Measurements from ENCODE around the gene CEPT1. TPM values are rescaled to one million over a fixed set of nuclear protein-coding genes. Genes with fewer than 3 reads are reported as not detected.

The CEPT1 gene
- total RNA-seq, 4 donors from 2014 or later = 38.6 to 61.0 (median 40.2) TPM

DNA sequence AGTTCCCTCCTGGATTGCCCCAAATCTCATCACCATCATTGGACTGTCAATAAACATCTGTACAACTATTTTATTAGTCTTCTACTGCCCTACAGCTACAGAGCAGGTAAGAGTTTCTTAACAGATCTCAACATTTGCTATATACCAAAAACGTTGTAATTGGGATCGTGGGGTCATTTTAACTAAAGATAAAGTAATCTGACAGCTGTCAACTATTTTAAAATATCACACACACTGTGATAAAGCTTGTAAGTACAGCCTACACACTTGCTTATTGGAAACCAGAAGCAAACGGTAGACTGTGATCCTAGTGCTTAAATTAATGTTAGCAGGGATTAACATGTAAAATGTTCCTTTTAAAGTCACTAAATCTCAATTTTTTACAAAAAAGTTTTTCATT, 7.9 kb downstream of the CEPT1 start:
- TF ChIP-seq, protein P1, sequence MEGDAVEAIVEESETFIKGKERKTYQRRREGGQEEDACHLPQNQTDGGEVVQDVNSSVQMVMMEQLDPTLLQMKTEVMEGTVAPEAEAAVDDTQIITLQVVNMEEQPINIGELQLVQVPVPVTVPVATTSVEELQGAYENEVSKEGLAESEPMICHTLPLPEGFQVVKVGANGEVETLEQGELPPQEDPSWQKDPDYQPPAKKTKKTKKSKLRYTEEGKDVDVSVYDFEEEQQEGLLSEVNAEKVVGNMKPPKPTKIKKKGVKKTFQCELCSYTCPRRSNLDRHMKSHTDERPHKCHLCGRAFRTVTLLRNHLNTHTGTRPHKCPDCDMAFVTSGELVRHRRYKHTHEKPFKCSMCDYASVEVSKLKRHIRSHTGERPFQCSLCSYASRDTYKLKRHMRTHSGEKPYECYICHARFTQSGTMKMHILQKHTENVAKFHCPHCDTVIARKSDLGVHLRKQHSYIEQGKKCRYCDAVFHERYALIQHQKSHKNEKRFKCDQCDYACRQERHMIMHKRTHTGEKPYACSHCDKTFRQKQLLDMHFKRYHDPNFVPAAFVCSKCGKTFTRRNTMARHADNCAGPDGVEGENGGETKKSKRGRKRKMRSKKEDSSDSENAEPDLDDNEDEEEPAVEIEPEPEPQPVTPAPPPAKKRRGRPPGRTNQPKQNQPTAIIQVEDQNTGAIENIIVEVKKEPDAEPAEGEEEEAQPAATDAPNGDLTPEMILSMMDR (IDR thresholded peaks at IDR 0.05) = no peak
- DNase-seq (ENCODE audit: low spot score) (no peak), ATAC-seq (ENCODE audit: low FRiP score) (no peak)

DNA sequence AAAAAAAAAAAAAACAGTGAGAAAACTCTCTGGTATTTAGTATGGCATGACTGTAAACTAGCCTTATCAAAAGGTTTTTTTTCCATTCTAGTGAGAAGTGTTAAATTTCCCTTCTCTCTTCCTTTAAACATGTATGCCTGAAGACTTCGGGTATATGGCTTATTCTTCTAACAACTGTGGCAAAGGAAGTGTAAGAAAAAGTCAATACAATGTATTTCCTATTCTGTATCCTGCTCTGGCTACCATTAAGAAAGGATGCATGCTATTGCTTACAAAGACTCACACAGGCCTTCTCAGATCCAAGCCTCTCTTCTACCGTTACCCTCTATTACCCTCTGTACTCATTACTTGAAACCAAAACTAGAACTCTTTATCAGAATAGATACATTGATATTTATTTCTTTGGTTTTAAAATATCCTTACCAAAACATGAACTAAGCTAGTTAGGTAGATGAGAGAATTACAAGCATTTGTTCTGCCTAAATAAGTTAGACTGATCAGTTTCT, 8.4 kb downstream of the CEPT1 start:
- TF ChIP-seq, protein P1 (IDR thresholded peaks at IDR 0.05) = no peak
- ATAC-seq (ENCODE audit: low FRiP score) (no peak), DNase-seq (ENCODE audit: low spot score) (no peak)

DNA sequence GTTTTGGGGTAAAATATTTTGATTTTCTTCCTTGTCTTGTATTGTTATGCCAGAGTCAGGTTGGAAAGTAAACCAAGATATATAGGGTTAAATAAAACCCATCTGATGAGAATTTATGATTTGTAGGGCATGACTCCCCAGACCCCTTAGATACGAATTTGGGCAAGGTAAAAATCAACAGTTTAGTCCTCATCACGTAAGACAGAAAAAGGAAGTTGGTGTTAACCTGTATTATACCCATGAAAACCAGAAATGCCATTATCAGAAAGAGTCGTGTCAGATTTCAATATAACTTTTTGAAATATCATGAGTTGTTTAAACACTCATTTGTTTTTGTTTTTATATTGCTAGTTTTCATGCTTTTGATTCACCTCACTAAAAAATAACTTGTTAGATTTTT, 11.8 kb downstream of the CEPT1 start:
- ATAC-seq (ENCODE audit: low FRiP score) (no peak), DNase-seq (ENCODE audit: low spot score) (no peak)
- TF ChIP-seq, protein P1 (IDR thresholded peaks at IDR 0.05) = no peak

DNA sequence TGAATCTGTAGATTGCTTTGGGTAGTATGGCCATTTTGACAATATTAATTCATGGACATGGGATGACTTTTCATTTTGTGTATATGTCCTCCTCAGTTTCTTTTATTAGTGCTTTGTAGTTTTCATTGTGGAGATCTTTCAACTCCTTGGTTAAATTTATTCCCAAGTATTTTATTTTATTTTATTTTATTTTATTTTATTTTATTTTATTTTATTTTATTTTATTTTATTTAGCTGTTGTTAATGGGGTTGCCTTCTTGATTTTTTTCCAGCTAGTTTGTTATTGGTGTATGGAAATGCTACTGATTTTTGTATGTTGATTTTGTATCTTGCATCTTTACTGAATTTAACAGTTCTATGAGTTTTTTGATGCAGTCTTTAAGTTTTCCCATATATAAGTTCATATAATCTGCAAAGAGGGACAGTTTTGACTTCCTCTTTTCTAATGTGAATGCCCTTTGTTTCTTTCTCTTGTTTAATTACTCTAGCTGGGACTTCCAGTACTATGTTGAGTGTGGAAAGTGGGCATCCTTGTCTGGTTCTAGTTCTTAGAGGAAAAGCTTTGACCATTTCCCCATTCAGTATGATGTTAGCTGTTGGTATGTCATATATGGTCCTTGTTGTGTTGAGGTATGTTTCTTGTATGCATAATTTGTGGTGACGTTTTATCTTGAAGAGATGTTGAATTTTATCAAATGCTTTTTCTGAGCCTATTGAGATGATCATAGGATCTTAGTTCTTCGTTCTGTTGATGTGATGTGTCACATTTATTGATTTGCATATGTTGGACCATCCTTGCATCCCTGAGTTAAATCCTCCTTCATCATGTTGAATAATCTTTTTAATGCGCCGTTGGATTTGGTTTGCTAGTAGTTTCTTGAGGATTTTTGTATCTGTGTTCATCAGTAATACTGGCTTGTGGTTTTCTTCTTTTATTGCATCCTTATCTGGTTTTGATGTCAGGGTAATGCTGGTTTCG, 14.3 kb downstream of the CEPT1 start:
- DNase-seq (ENCODE audit: low spot score) (no peak), ATAC-seq (ENCODE audit: low FRiP score) (no peak)
- TF ChIP-seq, protein P1 (IDR thresholded peaks at IDR 0.05) = no peak

DNA sequence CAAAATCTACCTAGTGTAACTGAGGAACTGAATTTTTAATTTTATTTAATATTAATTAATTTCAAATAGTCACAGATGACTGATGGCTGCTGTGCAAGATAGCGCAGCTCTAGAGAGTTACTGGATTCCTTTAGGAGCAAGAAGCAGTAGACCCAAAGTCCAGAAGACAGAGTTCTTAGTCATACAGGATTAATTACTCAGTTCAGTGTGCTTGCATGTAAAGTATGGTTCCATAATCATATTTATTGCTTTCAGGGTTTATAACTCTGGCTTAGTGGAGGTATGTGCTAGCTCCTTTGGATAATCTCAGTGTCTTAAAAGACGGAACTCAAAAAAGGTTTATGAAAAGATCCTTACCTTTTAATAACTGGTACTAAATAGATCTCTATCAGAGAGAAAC, 17.4 kb downstream of the CEPT1 start:
- DNase-seq (ENCODE audit: low spot score) (no peak), ATAC-seq (ENCODE audit: low FRiP score) (no peak)
- TF ChIP-seq, protein P1 (IDR thresholded peaks at IDR 0.05) = no peak

DNA sequence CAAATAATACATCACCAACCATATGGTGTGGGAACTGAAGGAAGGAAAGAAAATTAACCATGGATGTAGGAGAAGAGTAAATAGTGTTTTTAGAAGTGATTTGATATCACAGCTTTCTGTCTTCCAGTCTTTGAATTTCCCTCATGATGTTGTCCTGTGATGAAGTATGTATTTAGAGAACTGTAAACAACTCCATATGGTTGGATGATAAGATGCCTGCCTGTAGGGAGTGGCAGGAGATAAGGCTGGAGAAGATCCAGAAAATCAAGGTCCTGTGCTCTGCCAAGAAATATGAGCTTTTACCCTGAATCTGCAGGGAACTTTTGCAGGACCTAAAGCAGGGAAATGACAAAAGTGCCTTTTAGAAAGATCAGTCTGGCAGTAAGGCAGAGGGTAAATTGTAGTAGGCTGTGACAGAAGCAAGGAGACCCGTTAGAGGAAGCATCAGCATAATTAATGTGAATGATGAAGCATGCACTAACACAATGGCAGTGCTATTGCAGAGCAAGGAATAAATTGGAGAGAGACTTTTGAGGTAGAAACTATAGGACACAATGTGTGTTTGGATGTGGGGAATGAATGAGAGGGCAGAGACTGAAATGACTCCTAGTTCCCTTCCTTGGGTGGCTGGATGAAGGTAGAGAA, 21.9 kb downstream of the CEPT1 start:
- DNase-seq (ENCODE audit: low spot score) (no peak), ATAC-seq (ENCODE audit: low FRiP score) (no peak)
- TF ChIP-seq, protein P1 (IDR thresholded peaks at IDR 0.05) = no peak
